IPS-18a (cell line): ENCODE measurements around the gene SOX30.

Experiments
- H3K27ac ChIP-seq: one replicate; pipeline ENCODE4 v1.5.1; 2013; ENCODE audit warnings: low read length
- H3K27me3 ChIP-seq: one replicate; pipeline ENCODE4 v1.6.1; 2013; ENCODE audit warnings: mild to moderate bottlenecking, low read length; ENCODE audit not compliant: control insufficient read depth, insufficient read depth
- H3K36me3 ChIP-seq: one replicate; pipeline ENCODE4 v1.6.1; 2013; ENCODE audit warnings: low read depth, low read length; ENCODE audit not compliant: control insufficient read depth
- H3K4me1 ChIP-seq: one replicate; pipeline ENCODE4 v1.6.1; 2013; ENCODE audit warnings: low read depth, low read length; ENCODE audit not compliant: control insufficient read depth
- H3K4me3 ChIP-seq: one replicate; pipeline ENCODE4 v1.5.1; 2013; ENCODE audit warnings: low read length
- H3K9ac ChIP-seq: one replicate; pipeline ENCODE4 v1.6.1; 2013; ENCODE audit warnings: mild to moderate bottlenecking, low read length, moderate library complexity
- H3K9me3 ChIP-seq: one replicate; pipeline ENCODE4 v1.6.1; 2013; ENCODE audit warnings: low read depth, low read length; ENCODE audit not compliant: control insufficient read depth

The SOX30 gene

DNA sequence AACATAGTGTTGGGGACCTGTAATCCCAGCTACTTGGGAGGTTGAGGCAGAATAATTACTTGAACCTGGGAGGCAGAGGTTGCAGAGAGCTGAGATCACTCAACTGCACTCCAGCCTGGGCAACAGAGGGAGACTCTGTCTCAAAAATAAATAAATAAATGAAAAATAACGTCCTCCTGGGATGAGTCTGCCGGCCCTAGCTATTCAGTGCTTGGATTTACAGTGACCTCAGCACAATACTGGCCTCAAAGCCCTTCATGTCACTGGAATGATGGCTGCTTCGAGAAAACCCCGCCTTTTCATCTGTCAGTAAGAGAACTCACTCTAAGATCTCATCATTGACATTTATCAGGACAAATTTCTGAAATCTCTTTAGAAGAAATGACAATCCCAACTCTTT, 35.5 kb downstream of the SOX30 start:
- no peaks in the 10 kb centered on the region for H3K36me3 ChIP-seq
- H3K27me3 ChIP-seq: no peaks in the 10 kb centered on the region
- H3K9ac ChIP-seq: no peak overlapping the region
- no peak overlapping the region for H3K27ac ChIP-seq
- no peaks in the 10 kb centered on the region for H3K9me3 ChIP-seq
- H3K4me3 ChIP-seq: no peak overlapping the region
- no peaks in the 10 kb centered on the region for H3K4me1 ChIP-seq

- Histone ChIP-seq H3K9ac (no peak overlapping the region), H3K9me3 (no peaks in the 10 kb centered on the region), H3K27ac (no peak overlapping the region), H3K27me3 (no peaks in the 10 kb centered on the region), H3K4me3 (no peak overlapping the region), H3K4me1 (no peaks in the 10 kb centered on the region), H3K36me3 (no peaks in the 10 kb centered on the region)
Observed at GRCh38 chr5:157613385-157614245, 38.6 kb downstream of the SOX30 start.

DNA sequence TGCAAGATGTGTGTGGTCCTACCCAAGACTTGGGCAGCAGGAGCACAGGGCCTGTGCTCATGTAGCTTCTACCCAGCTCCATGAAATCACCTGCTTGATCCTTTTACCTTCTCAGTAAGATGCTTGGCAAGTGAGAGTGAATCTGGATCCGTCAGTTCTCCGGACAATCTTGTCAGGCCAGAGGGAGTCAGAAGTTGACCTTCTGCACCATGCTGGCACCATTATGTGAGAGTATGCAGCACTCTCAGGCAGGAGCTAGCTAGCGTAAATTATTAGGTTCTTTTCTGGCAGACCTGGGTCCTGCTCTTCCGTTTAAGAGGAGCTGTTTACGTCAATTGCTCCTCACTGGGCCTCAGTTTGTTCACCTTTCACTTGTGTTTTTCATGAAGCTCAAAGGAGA, 39.7 kb downstream of the SOX30 start:
- H3K4me1 ChIP-seq: no peaks in the 10 kb centered on the region
- no peak overlapping the region for H3K9ac ChIP-seq
- no peaks in the 10 kb centered on the region for H3K9me3 ChIP-seq
- H3K27ac ChIP-seq: no peak overlapping the region
- no peak overlapping the region for H3K4me3 ChIP-seq
- no peaks in the 10 kb centered on the region for H3K36me3 ChIP-seq
- H3K27me3 ChIP-seq: no peaks in the 10 kb centered on the region

- H3K9ac ChIP-seq: no peak overlapping the region
- no peaks in the 10 kb centered on the region for H3K4me1 ChIP-seq
- H3K27me3 ChIP-seq: no peaks in the 10 kb centered on the region
- no peak overlapping the region for H3K4me3 ChIP-seq
- no peak overlapping the region for H3K27ac ChIP-seq
- H3K36me3 ChIP-seq: no peaks in the 10 kb centered on the region
- no peaks in the 10 kb centered on the region for H3K9me3 ChIP-seq
Observed at GRCh38 chr5:157611571-157612476, 40.4 kb downstream of the SOX30 start.

GRCh38 chr5:157610990-157611389, 41.2 kb downstream of the SOX30 start:
- H3K27ac ChIP-seq: no peak overlapping the region
- H3K27me3 ChIP-seq: no peaks in the 10 kb centered on the region
- no peaks in the 10 kb centered on the region for H3K4me1 ChIP-seq
- H3K36me3 ChIP-seq: no peaks in the 10 kb centered on the region
- no peak overlapping the region for H3K4me3 ChIP-seq
- no peaks in the 10 kb centered on the region for H3K9me3 ChIP-seq
- no peak overlapping the region for H3K9ac ChIP-seq

- Histone ChIP-seq H3K4me3 (no peak overlapping the region), H3K9ac (no peak overlapping the region), H3K27me3 (no peaks in the 10 kb centered on the region), H3K36me3 (no peaks in the 10 kb centered on the region), H3K27ac (no peak overlapping the region), H3K4me1 (no peaks in the 10 kb centered on the region), H3K9me3 (no peaks in the 10 kb centered on the region)
Observed at GRCh38 chr5:157608972-157609565, 43.2 kb downstream of the SOX30 start.

GRCh38 chr5:157607371-157608161, 44.7 kb downstream of the SOX30 start:
- Histone ChIP-seq H3K36me3 (no peaks in the 10 kb centered on the region), H3K4me1 (no peaks in the 10 kb centered on the region), H3K4me3 (no peak overlapping the region), H3K27me3 (no peaks in the 10 kb centered on the region), H3K9ac (no peak overlapping the region), H3K27ac (no peak overlapping the region), H3K9me3 (no peaks in the 10 kb centered on the region)

DNA sequence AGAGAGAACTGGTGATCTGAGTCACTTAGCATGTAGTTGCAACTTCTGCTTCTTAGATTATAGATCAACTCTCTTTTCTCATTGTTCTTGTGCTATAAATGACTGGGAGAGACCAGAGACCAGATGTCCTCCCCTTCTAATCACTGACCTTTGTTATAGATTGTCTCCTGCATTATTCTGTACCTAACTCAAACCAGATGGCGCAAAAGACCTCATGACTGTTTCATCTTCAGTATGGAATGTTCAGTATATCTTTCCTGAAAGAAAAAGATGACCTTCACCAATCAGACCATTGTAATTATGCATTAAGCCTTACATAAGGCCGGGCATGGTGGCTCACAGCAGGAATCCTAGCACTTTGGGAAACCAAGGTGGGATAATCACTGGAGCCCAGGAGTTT, 46.2 kb downstream of the SOX30 start:
- no peak overlapping the region for H3K27ac ChIP-seq

GRCh38 chr5:157603333-157604190, 48.7 kb downstream of the SOX30 start:
- H3K27ac ChIP-seq: no peak overlapping the region
- H3K9ac ChIP-seq: no peak overlapping the region
- no peaks in the 10 kb centered on the region for H3K27me3 ChIP-seq
- no peak overlapping the region for H3K4me3 ChIP-seq
- no peaks in the 10 kb centered on the region for H3K9me3 ChIP-seq
- no peaks in the 10 kb centered on the region for H3K4me1 ChIP-seq
- no peaks in the 10 kb centered on the region for H3K36me3 ChIP-seq

More for the DNA sequence above, 46.2 kb downstream of the SOX30 start:
- H3K9me3 ChIP-seq: no peaks in the 10 kb centered on the region
- H3K27me3 ChIP-seq: no peaks in the 10 kb centered on the region
- H3K36me3 ChIP-seq: no peaks in the 10 kb centered on the region
- H3K4me3 ChIP-seq: no peak overlapping the region
- no peak overlapping the region for H3K9ac ChIP-seq
- no peaks in the 10 kb centered on the region for H3K4me1 ChIP-seq

DNA sequence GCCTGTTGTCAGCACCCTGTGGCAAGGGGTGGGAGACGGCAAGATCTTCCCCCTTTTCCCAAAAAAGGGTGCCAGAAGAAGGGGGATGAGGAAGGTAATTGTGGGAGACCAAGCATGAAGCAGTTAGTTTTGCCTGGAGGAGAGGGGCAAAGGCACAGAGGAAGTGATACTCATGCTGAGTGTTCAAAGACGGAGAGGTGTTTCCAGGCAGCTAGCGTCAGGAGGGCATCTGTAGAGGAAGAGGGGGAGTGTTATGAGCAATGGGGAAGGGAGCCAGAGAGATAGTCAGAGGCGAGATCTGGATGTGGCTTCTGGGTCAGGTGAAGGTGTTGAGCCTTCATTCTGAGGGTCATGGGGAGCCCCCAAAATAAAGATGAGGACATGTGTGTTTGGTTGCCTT, 49.7 kb downstream of the SOX30 start:
- Histone ChIP-seq H3K4me3 (no peak overlapping the region), H3K27ac (no peak overlapping the region), H3K4me1 (no peaks in the 10 kb centered on the region), H3K9me3 (no peaks in the 10 kb centered on the region), H3K9ac (no peak overlapping the region), H3K27me3 (no peaks in the 10 kb centered on the region), H3K36me3 (no peaks in the 10 kb centered on the region)
